Activated T-cell treated with anti-CD3 and anti-CD28 coated beads for 4 hours (primary cell): ENCODE data around the gene PDCD1LG2.
"Not testable (repeated sequence)": the region's sequence is repeated elsewhere in the genome, so short reads cannot be mapped to it uniquely, and the experiment has no call there.

Experiments used
- DNase-seq: peaks from one replicate; pipeline ENCODE4 v3.0.0-alpha.2; 2020

The PDCD1LG2 gene

GRCh38 chr9:5494765-5495164 is 15.6 kb upstream of the PDCD1LG2 start:
- DNase-seq = not testable (repeated sequence)

- no peak for DNase-seq
Observed at GRCh38 chr9:5499157-5499556, 11.2 kb upstream of the PDCD1LG2 start.

- DNase-seq = no peak
Observed at GRCh38 chr9:5499889-5500398, 10.4 kb upstream of the PDCD1LG2 start.

- DNase-seq = no peak
Observed at GRCh38 chr9:5500441-5501235, 9.7 kb upstream of the PDCD1LG2 start.

GRCh38 chr9:5502553-5502952 is 7.8 kb upstream of the PDCD1LG2 start:
- DNase-seq = no peak

GRCh38 chr9:5509573-5509972 is 758 bp upstream of the PDCD1LG2 start:
- no peak for DNase-seq

GRCh38 chr9:5510989-5511388 is 658 bp downstream of the PDCD1LG2 start:
- no peak for DNase-seq

- no peak for DNase-seq
Observed at GRCh38 chr9:5511476-5511875, 1.1 kb downstream of the PDCD1LG2 start.

- no peak for DNase-seq
Observed at GRCh38 chr9:5511935-5512580, 1.7 kb downstream of the PDCD1LG2 start.

GRCh38 chr9:5512658-5513452 is 2.5 kb downstream of the PDCD1LG2 start:
- no peak for DNase-seq

GRCh38 chr9:5513966-5514616 is 3.8 kb downstream of the PDCD1LG2 start:
- no peak for DNase-seq

GRCh38 chr9:5514617-5515260 is 4.4 kb downstream of the PDCD1LG2 start:
- no peak for DNase-seq

GRCh38 chr9:5515261-5515650 is 4.9 kb downstream of the PDCD1LG2 start:
- DNase-seq = no peak

- no peak for DNase-seq
Observed at GRCh38 chr9:5516453-5517220, 6.3 kb downstream of the PDCD1LG2 start.

- DNase-seq = no peak
Observed at GRCh38 chr9:5518171-5518936, 8.0 kb downstream of the PDCD1LG2 start.

GRCh38 chr9:5518937-5519319 is 8.6 kb downstream of the PDCD1LG2 start:
- no peak for DNase-seq

GRCh38 chr9:5524090-5524489 is 13.8 kb downstream of the PDCD1LG2 start:
- no peak for DNase-seq

GRCh38 chr9:5529683-5530221 is 19.4 kb downstream of the PDCD1LG2 start:
- DNase-seq = no peak

GRCh38 chr9:5531101-5531882 is 21.0 kb downstream of the PDCD1LG2 start:
- DNase-seq = no peak

GRCh38 chr9:5532306-5532705 is 22.0 kb downstream of the PDCD1LG2 start:
- no peak for DNase-seq
